ENCODE data around the gene TMEM238.

TMEM238 gene

GRCh38 chr19:55376241-55376933 lies 7.7 kb downstream of the TMEM238 start, which contains the start of gene TMEM190:
Gene TMEM190, plus strand, starts transcription at chr19:55376826. Its CDS starts 28 bp downstream, at chr19:55376854.
- DNase-seq, result no peak

GRCh38 chr19:55373993-55374757 lies 9.9 kb downstream of the TMEM238 start:
- DNase-seq, result no peak

GRCh38 chr19:55373306-55373992 lies 10.6 kb downstream of the TMEM238 start:
- DNase-seq, result no peak

- DNase-seq, result no peak
These were observed 11.6 kb downstream of the TMEM238 start for GRCh38 chr19:55372316-55373081.

- no peak for DNase-seq
These were observed 13.6 kb downstream of the TMEM238 start, which contains the start of gene IL11 for GRCh38 chr19:55370305-55370988. Gene IL11, minus strand, starts transcription at chr19:55370463. Its CDS starts 153 bp downstream, at chr19:55370310.

GRCh38 chr19:55369653-55370304 lies 14.3 kb downstream of the TMEM238 start:
- peak; percentile 27 for DNase-seq

GRCh38 chr19:55368701-55369563 lies 15.2 kb downstream of the TMEM238 start:
- DNase-seq, result peak; percentile 12

GRCh38 chr19:55368106-55368505 lies 16.0 kb downstream of the TMEM238 start:
- no peak for DNase-seq

- no peak for DNase-seq
These were observed 17.3 kb downstream of the TMEM238 start for GRCh38 chr19:55366790-55367189.

GRCh38 chr19:55365964-55366363 lies 18.1 kb downstream of the TMEM238 start:
- DNase-seq, result no peak

- no peak for DNase-seq
These were observed 18.8 kb downstream of the TMEM238 start for GRCh38 chr19:55365245-55365644.

- no peak for DNase-seq
These were observed 20.9 kb downstream of the TMEM238 start, which contains the start of gene GARIN5B for GRCh38 chr19:55362990-55363716. Gene GARIN5B, minus strand, starts transcription at chr19:55363260. Its CDS starts 194 bp downstream, at chr19:55363066.

- no peak for DNase-seq
These were observed 21.7 kb downstream of the TMEM238 start for GRCh38 chr19:55362174-55362989.

- DNase-seq, result no peak
These were observed 23.2 kb downstream of the TMEM238 start for GRCh38 chr19:55360902-55361301.

GRCh38 chr19:55358943-55359908 lies 24.9 kb downstream of the TMEM238 start:
- no peak for DNase-seq

GRCh38 chr19:55358493-55358892 lies 25.6 kb downstream of the TMEM238 start:
- DNase-seq, result no peak

- DNase-seq, result no peak
These were observed 28.8 kb downstream of the TMEM238 start for GRCh38 chr19:55355213-55355821.
